NB4 (cell line): Measurements from ENCODE around the gene DIP2C.

Source experiments
- DNase-seq: peaks from one replicate; pipeline ENCODE4 v3.0.0; 2010; ENCODE audit warnings: low read depth
- H3K4me3 ChIP-seq: one replicate; pipeline ENCODE4 v1.5.1; 2011; ENCODE audit warnings: mild to moderate bottlenecking, low read depth, low read length, moderate library complexity
- CTCF ChIP-seq: IDR thresholded peaks from one replicate; pipeline ENCODE4 v1.5.1; 2012; ENCODE audit warnings: low read depth, low read length
- MAX ChIP-seq: IDR thresholded peaks from 2 replicates; pipeline ENCODE4 v1.6.1; 2011; ENCODE audit warnings: low read depth, low read length
- MYC ChIP-seq: IDR thresholded peaks from 2 replicates; pipeline ENCODE4 v1.6.1; 2011; ENCODE audit warnings: low read depth, low read length
- POLR2A ChIP-seq: IDR thresholded peaks from 2 replicates; pipeline ENCODE4 v1.6.1; 2011; ENCODE audit warnings: mild to moderate bottlenecking; ENCODE audit not compliant: insufficient read length; ENCODE audit errors: extremely low read depth

Gene DIP2C

GRCh38 chr10:413662-414071 lies 275.8 kb downstream of the DIP2C start:
- DNase-seq, result no peak
- TF ChIP-seq MAX (no peak), POLR2A (no peak), CTCF (no peak), MYC (no peak)
- no peak overlapping the region for H3K4me3 ChIP-seq

- no peak for DNase-seq
- no peak for TF ChIP-seq MAX
- TF ChIP-seq MYC, result no peak
- no peak for TF ChIP-seq POLR2A
- TF ChIP-seq CTCF, result no peak
- no peak overlapping the region for H3K4me3 ChIP-seq
Observed at GRCh38 chr10:412109-412508, 277.4 kb downstream of the DIP2C start.

GRCh38 chr10:411603-412002 lies 277.9 kb downstream of the DIP2C start:
- no peak for DNase-seq
- H3K4me3 ChIP-seq, result no peak overlapping the region
- TF ChIP-seq MAX (no peak), MYC (no peak), CTCF (no peak), POLR2A (no peak)

- no peak overlapping the region for H3K4me3 ChIP-seq
- TF ChIP-seq POLR2A (no peak), MYC (no peak), MAX (no peak), CTCF (no peak)
- DNase-seq, result no peak
Observed at GRCh38 chr10:409408-410040, 279.9 kb downstream of the DIP2C start.

GRCh38 chr10:408236-408635 lies 281.2 kb downstream of the DIP2C start:
- no peak for TF ChIP-seq CTCF
- TF ChIP-seq MAX, result no peak
- TF ChIP-seq POLR2A, result no peak
- TF ChIP-seq MYC, result no peak
- no peak overlapping the region for H3K4me3 ChIP-seq
- no peak for DNase-seq
